ENCODE data around the gene NRL.
"Not testable (repeated sequence)": the region's sequence is repeated elsewhere in the genome, so short reads cannot be mapped to it uniquely, and the experiment has no call there.

The NRL gene

DNA sequence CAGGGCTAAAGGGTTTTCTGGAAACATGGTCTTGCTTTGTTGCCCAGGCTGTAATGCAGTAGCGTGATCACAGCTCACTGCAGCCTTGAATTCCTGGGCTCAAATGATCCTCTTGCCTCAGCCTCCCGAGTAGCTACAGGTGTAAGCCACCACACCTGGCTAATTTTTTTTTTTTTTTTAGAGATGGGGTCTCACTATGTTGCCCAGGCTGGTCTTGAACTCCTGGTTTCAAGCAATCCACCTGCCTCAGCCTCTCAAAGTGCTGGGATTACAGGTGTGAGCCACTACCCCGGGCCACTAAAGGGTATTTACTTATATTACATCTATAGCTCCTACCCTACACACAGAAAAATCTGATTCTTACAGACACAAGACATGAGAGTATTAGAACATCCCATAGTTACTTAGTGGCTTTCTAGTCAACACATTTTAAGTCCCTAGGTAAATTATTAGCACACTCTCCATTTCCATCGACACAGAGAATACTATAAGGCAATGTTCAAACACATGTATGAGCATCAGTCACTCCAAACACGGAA is 6.3 kb downstream of the NRL start:
- TF ChIP-seq POLR2A (IDR thresholded peaks at IDR 0.05; ENCODE audit: low read depth, low read length), result no peak
- FAIRE-seq, result no peak
- DNase-seq (ENCODE audit: insufficient read length, low spot score), result no peak

DNA sequence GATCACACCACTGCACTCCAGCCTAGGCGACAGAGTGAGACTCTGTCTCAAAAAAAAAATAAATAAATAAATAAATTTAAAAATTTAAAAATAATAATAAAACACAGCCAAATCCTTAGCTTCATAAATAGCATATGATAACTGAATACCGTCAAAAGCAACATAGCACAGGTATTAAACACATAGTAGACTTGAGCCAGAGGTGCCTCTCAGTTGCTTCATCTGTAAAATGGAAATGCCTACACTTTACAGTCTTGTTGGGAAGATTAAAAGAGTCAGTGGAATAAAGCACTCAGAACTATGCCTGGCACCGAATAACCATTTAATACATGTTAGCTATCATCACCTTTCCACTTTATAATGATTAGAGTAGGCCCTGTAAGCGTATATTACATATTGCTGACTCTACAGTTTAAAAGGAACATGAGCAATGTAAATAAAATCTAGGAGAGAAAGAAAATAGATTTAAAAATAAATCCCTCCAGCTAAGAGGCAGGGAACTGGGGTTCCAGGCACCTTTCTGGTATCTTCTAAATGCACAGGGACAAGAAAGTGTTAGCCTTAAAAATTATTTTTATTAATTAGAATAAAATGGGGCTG is 8.0 kb downstream of the NRL start:
- no peak for DNase-seq (ENCODE audit: insufficient read length, low spot score)
- no peak for TF ChIP-seq POLR2A (IDR thresholded peaks at IDR 0.05; ENCODE audit: low read depth, low read length)
- no peak for FAIRE-seq

DNA sequence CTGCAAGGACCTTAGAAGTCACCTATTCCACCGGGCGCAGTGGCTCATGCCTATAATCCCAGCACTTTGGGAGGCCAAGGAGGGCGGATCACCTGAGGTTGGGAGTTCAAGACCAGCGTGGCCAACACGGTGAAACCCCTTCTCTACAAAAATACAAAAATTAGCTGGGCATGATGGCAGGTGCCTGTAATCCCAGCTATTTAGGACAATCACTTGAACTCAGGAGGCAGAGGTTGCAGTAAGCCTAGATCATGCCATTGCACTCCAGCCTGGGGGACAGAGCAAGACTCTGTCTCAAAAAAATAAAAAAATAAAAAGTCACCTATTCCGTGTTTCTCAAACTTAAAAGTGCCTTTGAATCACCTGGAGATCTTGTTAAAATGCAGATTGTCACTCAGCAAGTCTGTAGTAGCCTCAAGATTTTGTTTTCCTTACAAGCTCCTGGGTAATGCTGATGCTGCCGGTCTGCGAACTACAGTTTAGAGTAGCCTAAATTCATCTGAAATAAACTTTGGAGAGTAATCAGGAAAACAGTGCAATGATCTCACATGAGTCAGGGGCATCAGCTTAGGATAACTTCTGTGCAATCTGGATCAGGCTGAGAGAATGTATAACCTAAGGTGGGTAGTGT is 9.0 kb downstream of the NRL start:
- FAIRE-seq; DNase-seq (ENCODE audit: insufficient read length, low spot score): not testable (repeated sequence)

DNA sequence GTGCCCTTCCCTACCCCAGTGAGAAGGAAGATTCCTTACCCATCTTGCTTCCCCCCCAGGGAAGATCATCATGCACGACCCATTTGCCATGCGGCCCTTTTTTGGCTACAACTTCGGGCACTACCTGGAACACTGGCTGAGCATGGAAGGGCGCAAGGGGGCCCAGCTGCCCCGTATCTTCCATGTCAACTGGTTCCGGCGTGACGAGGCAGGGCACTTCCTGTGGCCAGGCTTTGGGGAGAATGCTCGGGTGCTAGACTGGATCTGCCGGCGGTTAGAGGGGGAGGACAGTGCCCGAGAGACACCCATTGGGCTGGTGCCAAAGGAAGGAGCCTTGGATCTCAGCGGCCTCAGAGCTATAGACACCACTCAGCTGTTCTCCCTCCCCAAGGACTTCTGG is 11.3 kb downstream of the NRL start:
- no peak for FAIRE-seq
- no peak for TF ChIP-seq POLR2A (IDR thresholded peaks at IDR 0.05; ENCODE audit: low read depth, low read length)

DNA sequence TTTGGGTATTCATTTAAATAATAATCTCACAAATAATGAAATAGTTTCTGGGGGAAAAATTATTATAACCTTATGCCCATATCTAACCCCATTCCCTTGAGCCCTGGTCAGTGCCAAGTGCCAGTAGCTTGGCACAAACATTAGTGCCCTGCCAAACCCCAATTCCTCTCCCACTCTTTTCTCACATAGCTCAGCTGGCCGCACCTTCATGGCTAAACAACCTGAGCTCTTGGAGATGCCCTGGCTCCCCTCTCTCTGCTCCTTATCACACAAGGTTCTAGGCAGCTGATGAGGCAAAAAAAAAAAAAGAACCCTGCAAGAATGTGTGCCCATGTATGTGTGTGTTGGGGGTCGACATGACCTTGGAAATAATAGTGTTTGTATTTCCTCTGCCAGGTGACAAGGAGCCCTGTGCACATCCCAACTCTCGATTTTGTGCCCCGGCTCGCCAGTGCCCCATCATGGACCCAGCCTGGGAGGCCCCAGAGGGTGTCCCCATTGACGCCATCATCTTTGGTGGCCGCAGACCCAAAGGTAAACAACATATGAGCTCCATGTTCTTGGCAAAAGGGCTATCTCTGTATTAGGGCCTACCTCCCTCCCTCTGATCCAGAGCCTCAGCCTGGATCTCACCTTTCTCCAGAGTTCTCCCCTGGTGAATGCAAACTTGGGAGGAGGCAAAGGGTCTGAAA is 12.2 kb downstream of the NRL start:
- FAIRE-seq (no peak), DNase-seq (ENCODE audit: insufficient read length, low spot score) (no peak)
- TF ChIP-seq POLR2A (IDR thresholded peaks at IDR 0.05; ENCODE audit: low read depth, low read length), result no peak

More for the DNA sequence above, 11.3 kb downstream of the NRL start:
- no peak for DNase-seq (ENCODE audit: insufficient read length, low spot score)

DNA sequence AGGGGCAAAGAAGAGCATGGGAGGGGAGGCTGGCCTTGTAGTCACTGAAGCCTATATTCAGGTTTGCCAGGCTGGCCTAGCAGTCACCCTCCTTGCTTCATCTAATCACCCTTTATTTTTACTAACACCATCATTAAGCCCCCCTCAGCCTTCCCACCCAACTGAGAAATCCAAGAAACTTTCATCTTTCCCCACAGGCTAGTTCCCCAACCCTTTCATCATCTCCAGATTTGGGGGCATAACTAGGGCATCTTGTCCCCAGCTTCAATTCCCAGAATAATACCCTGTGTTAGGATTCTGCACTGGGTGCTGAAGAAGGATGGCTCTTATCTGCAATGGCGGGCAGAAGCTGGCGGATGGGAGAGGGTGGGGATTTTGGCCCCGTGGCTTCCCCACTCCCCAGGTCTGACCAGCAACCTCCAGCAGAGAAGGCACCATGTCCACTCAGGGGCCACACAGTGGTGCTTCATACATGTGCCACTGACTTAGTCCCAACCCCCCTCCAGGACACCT is 13.7 kb downstream of the NRL start:
- DNase-seq (ENCODE audit: insufficient read length, low spot score) (no peak), FAIRE-seq (no peak)
- no peak for TF ChIP-seq POLR2A (IDR thresholded peaks at IDR 0.05; ENCODE audit: low read depth, low read length)

DNA sequence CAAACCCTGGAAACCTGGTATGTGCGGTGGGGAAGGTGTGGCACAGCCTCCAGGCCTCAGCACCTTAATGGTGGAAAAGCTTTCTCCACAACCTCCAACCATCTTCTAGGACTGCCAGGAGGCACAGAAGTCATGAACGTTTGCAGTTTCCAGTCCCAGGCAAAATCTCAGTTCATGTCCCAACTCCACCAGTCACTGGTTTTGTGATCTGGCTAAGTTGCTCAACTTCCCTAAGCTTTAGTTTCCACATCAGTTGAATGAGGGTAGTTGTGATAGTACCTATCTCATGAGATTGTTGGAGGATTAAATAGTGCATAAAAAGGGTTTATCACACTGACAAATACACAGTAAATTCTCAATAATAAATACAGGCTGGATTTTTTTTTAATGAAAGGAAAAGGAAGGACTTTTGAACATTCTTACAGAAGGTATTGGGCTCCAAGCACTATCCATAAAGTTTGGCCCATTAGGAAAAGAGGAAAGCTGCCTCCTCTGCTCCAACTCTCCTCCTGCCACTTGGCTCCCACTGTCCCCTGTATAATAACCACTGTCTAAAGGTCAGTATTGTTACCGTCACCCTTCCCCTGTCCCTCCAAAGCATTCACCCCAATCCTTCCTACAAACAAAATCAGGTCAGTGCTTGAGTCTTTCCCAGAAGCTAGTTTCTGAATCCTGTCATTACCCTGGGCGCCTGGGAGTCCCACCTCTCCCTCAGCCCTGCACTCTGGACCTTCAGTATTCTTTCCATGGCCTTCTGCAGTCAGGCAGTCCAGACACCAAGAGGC is 14.4 kb downstream of the NRL start:
- TF ChIP-seq POLR2A (IDR thresholded peaks at IDR 0.05; ENCODE audit: low read depth, low read length), result no peak
- FAIRE-seq (no peak), DNase-seq (ENCODE audit: insufficient read length, low spot score) (no peak)

DNA sequence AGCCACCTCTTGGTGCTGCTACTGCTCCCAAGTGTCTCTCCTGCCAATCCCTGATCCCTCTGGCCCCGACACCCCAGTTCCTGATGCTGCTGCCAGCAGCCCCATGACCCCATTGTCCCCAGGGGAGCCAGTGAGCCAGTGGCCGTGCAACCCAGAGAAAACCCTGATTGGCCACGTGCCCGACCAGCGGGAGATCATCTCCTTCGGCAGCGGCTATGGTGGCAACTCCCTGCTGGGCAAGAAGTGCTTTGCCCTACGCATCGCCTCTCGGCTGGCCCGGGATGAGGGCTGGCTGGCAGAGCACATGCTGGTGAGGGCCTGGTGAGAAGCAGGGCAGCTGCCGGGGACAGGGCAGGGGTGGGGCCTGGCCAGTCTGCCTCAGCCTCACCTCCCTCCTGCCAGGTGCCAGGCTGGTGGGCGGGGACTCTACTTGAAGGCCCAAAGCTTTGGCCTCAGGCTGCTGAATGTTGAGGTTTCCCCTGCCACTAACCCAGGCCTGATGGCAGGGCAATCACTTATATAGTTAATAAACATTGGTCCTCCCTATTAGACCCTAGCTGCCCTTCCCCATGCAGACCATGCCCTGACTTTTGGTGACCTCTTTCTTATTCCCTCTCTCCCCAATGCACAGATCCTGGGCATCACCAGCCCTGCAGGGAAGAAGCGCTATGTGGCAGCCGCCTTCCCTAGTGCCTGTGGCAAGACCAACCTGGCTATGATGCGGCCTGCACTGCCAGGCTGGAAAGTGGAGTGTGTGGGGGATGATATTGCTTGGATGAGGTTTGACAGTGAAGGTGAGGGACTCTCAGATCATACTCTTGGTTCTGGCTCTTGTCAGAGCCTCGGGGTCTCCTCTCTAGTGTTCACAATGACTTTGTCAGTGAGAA is 15.6 kb downstream of the NRL start:
- DNase-seq (ENCODE audit: insufficient read length, low spot score), result no peak
- no peak for TF ChIP-seq POLR2A (IDR thresholded peaks at IDR 0.05; ENCODE audit: low read depth, low read length)

DNA sequence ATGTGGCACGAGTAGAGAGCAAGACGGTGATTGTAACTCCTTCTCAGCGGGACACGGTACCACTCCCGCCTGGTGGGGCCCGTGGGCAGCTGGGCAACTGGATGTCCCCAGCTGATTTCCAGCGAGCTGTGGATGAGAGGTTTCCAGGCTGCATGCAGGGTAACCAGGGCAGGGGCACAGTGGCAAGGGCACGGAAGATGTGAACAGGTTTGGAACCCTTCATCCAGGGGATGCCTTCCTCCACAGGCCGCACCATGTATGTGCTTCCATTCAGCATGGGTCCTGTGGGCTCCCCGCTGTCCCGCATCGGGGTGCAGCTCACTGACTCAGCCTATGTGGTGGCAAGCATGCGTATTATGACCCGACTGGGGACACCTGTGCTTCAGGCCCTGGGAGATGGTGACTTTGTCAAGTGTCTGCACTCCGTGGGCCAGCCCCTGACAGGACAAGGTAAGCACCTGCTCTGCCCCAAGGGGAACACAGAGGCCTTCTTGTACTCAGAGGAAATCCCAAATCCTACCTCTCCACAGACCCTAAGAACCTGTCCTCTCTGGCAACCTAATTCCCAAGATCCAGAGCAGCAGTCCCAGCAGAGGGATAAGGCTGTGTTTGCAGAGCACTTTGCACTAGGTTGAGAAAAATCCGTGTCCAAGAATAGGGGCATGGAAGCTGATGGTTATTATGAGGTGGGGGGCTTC is 16.4 kb downstream of the NRL start:
- no peak for TF ChIP-seq POLR2A (IDR thresholded peaks at IDR 0.05; ENCODE audit: low read depth, low read length)
- FAIRE-seq (no peak), DNase-seq (ENCODE audit: insufficient read length, low spot score) (no peak)

More for the DNA sequence above, 15.6 kb downstream of the NRL start:
- no peak for FAIRE-seq

DNA sequence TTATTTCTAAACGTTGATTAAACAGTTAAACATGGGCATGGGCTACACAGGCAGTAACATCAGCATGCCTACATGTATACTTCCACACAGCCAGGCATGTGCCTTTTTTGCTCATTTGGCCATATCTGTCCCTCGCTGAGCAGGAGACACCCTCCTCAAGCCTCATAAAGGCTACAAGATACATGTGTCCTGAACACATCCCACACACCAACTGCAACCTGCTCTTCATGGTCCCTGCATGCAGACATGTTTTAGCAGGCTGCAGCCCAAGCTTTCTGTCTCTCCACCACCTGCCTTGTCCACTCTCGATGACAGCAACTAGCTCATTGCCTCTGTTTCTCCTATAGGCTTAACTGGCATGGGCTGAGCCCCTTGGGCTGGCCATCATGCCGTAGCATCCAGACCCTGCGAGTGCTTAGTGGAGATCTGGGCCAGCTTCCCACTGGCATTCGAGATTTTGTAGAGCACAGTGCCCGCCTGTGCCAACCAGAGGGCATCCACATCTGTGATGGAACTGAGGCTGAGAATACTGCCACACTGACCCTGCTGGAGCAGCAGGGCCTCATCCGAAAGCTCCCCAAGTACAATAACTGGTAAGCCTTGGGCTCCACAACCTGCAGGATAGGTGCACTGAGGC is 18.1 kb downstream of the NRL start:
- FAIRE-seq (no peak), DNase-seq (ENCODE audit: insufficient read length, low spot score) (no peak)
- no peak for TF ChIP-seq POLR2A (IDR thresholded peaks at IDR 0.05; ENCODE audit: low read depth, low read length)

DNA sequence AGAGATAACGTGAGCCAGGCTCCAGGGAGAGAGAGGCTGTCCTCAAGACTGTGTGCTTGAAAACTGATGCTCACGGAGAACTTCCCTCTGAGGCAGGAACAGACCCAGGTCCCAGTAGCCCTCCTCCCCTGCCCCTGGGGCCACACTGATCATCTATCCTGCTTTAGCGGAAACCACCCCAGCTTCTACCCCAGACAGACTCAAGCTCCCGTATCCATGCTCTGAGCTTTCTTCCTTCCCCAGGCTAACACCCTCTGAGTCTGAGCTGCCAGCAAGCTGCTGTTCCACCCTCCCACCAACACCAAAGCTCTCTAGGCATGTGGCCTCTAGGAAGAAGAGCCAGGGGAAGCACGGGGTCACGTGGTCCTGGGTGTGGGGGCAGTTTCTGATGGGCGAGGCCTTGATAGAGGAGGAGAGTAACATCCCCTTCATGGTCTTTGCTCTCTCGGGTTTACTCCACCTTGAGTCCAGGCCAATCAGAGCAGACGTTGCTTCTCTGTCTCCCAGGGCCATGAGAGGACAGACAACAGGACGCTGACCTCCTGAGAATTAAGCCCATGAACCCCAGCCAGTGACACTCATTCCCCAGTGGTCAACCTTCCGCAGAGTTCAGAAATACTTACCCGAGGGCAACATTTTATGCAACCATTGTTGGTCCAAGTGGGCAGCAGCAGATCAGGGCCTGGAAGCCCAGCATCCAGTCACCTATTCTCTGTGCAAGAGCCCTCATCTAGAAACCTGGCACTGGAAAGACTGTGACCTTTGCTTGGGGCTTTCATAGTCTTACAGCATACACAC is 19.3 kb downstream of the NRL start:
- FAIRE-seq (no peak), DNase-seq (ENCODE audit: insufficient read length, low spot score) (no peak)

More for the DNA sequence above, 19.3 kb downstream of the NRL start:
- no peak for TF ChIP-seq POLR2A (IDR thresholded peaks at IDR 0.05; ENCODE audit: low read depth, low read length)

Data from H54 (cell line).